Fibroblast of lung (primary cell): ENCODE results near the gene PRKAG2. TPM values are rescaled to one million over a fixed set of nuclear protein-coding genes. Genes with fewer than 3 reads are reported as not detected.

Experiments used
- DNase-seq, 2 donors: peaks; one replicate each; pipeline versions ENCODE4 v3.0.0 to v3.0.0-alpha.2; 2010; ENCODE audit warnings: low read depth in 2 of 2
- H2AFZ ChIP-seq: 2 replicates; pipeline ENCODE4 v1.5.1; 2012; ENCODE audit warnings: low read length, control low read depth, inconsistent platforms
- H3K27ac ChIP-seq: 2 replicates; pipeline ENCODE4 v1.5.1; 2011; ENCODE audit warnings: low read length, control low read depth; ENCODE audit not compliant: insufficient read depth
- H3K27me3 ChIP-seq: 2 replicates; pipeline ENCODE4 v1.5.1; 2011; ENCODE audit warnings: mild to moderate bottlenecking, low read length; ENCODE audit not compliant: control insufficient read depth, insufficient read depth
- H3K36me3 ChIP-seq: 2 replicates; pipeline ENCODE4 v1.5.1; 2011; ENCODE audit warnings: low read length; ENCODE audit not compliant: control insufficient read depth, insufficient read depth
- H3K4me1 ChIP-seq: 2 replicates; pipeline ENCODE4 v1.5.1; 2011; ENCODE audit warnings: low read length; ENCODE audit not compliant: control insufficient read depth, insufficient read depth; ENCODE audit errors: extremely low read depth
- H3K4me2 ChIP-seq: 2 replicates; pipeline ENCODE4 v1.5.1; 2011; ENCODE audit warnings: low read length, control low read depth; ENCODE audit not compliant: insufficient read depth; ENCODE audit errors: extremely low read depth
- H3K4me3 ChIP-seq, 4 experiments: fragments of 200-600 bp in 1 of 4; sonication (generic) in 1 of 4; replicated peaks in 1 of 4; 2 replicates each; pipeline ENCODE4 v1.5.1; 2011 to 2016; ENCODE audit warnings: low read length in 4 of 4, low read depth in 3 of 4, mild to moderate bottlenecking in 3 of 4, control low read depth in 2 of 4, inconsistent platforms in 1 of 4, mixed read lengths in 1 of 4; ENCODE audit not compliant: insufficient read depth in 1 of 4; ENCODE audit errors: control extremely low read depth in 1 of 4
- H3K79me2 ChIP-seq: 2 replicates; pipeline ENCODE4 v1.5.1; 2012; ENCODE audit warnings: mild to moderate bottlenecking, low read length, inconsistent platforms; ENCODE audit not compliant: control insufficient read depth, insufficient read depth
- H3K9ac ChIP-seq: 2 replicates; pipeline ENCODE4 v1.5.1; 2011; ENCODE audit warnings: mild to moderate bottlenecking, low read length, control low read depth; ENCODE audit not compliant: insufficient read depth
- H3K9me3 ChIP-seq: 2 replicates; pipeline ENCODE4 v1.5.1; 2012; ENCODE audit warnings: low read depth, low read length; ENCODE audit not compliant: control insufficient read depth, insufficient read depth
- H4K20me1 ChIP-seq: 2 replicates; pipeline ENCODE4 v1.5.1; 2011; ENCODE audit warnings: low read length; ENCODE audit not compliant: control insufficient read depth, insufficient read depth; ENCODE audit errors: extremely low read depth
- CTCF ChIP-seq, 2 donors: IDR thresholded peaks in 1 of 2; conservative IDR thresholded peaks in 1 of 2; 1 replicate in 1 of 2; 2 replicates in 1 of 2; pipeline ENCODE4 v1.5.1; 2011 to 2012; ENCODE audit warnings: low read length in 2 of 2, control low read depth in 1 of 2, inconsistent platforms in 1 of 2, low read depth in 1 of 2, mild to moderate bottlenecking in 1 of 2
- EZH2 ChIP-seq: IDR thresholded peaks from 2 replicates; pipeline ENCODE4 v1.5.1; 2012; ENCODE audit warnings: low read length, control low read depth, mild to moderate bottlenecking; ENCODE audit errors: missing control alignments
- polyA plus RNA-seq, 2 donors: library from polyadenylated mRNA; depleted of rRNA in 1 of 2; stranded (reverse) in 1 of 2; unstranded in 1 of 2; fragments of >200 nt; gene quantifications; 2 replicates each; pipeline ENCODE4 v1.2.1, GENCODE V29; 2011 to 2012; ENCODE audit warnings: missing spikeins in 1 of 2
- total RNA-seq: library from RNA; depleted of rRNA; stranded (reverse); fragments of >200 nt; gene quantifications from 2 replicates; pipeline ENCODE4 v1.2.1, GENCODE V29; 2014

The PRKAG2 gene
- total and polyA plus RNA-seq, 2 donors (not counting 1 experiment from before 2014, with no cell fraction given) = 11.9 to 56.7 TPM

DNA sequence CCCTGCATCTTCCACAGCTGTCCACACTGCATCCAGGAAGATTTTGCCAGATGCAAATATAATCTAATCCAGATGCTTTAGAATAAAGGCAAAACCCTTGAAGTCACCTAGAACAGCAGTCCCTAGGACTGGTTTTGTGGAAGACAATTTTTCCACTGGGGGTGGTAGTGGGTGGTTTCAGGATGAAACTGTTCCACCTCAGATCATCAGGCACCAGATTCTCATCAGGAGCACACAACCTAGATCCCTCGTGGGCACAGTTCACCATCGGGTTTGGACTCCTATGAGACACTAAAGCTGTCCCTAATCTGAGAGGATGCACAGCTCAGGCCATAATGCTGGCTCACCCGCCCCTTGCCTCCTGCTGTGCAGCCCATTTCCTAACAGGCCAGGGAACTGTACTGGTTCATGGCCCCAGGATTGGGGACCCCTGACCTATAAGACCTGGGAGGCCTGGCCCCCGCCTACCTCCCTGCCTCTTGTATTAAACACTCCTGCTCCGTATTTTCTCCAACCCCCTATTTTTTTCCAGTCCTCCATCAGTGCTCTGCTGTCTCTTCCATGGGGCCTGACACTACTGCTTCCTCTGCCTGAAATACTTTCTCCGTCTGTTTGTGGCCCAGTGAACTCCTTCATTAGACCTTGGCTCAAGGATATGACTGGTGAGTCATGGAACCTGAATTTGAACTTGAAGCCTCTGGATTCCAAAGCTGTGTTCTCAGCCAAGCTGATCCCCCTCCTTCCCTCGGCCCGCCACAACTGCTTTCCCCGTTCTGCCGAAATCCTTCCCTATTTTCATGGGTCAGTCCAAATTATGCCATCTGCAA is 277.3 kb downstream of the PRKAG2 start:
- H3K9me3 ChIP-seq = no peaks in the 10 kb centered on the region
- no peaks in the 10 kb centered on the region for H4K20me1 ChIP-seq
- H3K4me1 ChIP-seq = peaks cover 14% of the 10 kb centered on the region
- no peak overlapping the region for H2AFZ ChIP-seq
- H3K27ac ChIP-seq = peak overlapping the region; percentile 94
- H3K4me2 ChIP-seq = peak overlapping the region; percentile 98
- peak overlapping the region in 2 of 4 experiments; percentile 15 to 17 for H3K4me3 ChIP-seq
- TF ChIP-seq CTCF (conservative IDR thresholded peaks at IDR 0.05 in 1 of 2, IDR thresholded peaks at IDR 0.05 in 1 of 2; ENCODE audit: low read depth in 1 of 2, low read length in 2 of 2) (no peak), EZH2 (no peak)
- H3K9ac ChIP-seq = peak overlapping the region; percentile 28
- no peaks in the 10 kb centered on the region for H3K36me3 ChIP-seq
- peak; percentile 92 to 98 for DNase-seq
- H3K79me2 ChIP-seq = peaks cover 6% of the 10 kb centered on the region
- H3K27me3 ChIP-seq = no peaks in the 10 kb centered on the region

DNA sequence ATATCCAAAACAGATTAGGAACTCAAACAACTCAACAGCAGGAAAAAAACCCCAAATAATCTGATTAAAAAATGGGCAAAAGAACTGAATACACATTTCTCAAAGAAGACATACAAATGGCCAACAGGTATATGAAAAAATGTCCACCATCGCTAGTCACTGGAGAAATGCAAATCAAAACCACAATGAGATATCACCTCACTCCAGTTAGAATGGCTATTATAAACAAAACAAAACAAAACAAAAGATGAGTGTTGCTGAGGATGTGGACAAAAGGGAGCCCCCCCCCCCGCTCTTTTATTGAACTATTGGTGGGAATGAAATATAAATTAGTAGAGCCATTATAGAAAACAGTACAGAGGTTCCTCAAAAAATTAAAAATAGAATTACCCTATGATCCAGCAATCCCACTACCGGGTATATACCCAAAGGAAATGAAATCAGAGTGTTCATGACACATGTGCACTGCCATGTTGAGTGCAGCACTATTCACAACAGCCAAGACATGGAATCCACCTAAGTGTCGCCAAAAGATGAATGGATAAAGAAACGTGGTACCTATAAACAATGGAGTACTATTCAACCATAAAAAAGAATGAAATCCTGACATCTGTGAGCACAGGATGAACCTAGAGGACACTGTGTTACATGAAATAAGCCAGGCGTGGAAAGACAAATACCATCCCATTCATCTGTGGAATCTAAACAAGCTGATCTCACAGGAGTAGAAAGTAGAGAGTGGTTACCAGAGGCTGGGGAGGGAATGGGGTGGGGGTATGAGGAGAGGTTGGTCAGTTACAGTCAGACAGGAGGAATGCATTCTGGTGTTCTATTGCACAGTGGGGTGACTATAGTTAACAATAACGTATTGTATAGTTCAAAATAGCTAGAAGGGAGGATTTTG is 279.1 kb downstream of the PRKAG2 start:
- Histone ChIP-seq H2AFZ (no peak overlapping the region), H3K4me3 (no peak overlapping the region), H3K4me2 (no peak overlapping the region), H4K20me1 (no peaks in the 10 kb centered on the region), H3K27me3 (no peaks in the 10 kb centered on the region), H3K4me1 (peaks cover 17% of the 10 kb centered on the region), H3K9me3 (no peaks in the 10 kb centered on the region), H3K79me2 (peaks cover 6% of the 10 kb centered on the region), H3K36me3 (no peaks in the 10 kb centered on the region), H3K9ac (no peak overlapping the region), H3K27ac (no peak overlapping the region)
- DNase-seq = peak; percentile 73 to 97
- no peak for TF ChIP-seq EZH2
- no peak for TF ChIP-seq CTCF (conservative IDR thresholded peaks at IDR 0.05 in 1 of 2, IDR thresholded peaks at IDR 0.05 in 1 of 2; ENCODE audit: low read depth in 1 of 2, low read length in 2 of 2)

DNA sequence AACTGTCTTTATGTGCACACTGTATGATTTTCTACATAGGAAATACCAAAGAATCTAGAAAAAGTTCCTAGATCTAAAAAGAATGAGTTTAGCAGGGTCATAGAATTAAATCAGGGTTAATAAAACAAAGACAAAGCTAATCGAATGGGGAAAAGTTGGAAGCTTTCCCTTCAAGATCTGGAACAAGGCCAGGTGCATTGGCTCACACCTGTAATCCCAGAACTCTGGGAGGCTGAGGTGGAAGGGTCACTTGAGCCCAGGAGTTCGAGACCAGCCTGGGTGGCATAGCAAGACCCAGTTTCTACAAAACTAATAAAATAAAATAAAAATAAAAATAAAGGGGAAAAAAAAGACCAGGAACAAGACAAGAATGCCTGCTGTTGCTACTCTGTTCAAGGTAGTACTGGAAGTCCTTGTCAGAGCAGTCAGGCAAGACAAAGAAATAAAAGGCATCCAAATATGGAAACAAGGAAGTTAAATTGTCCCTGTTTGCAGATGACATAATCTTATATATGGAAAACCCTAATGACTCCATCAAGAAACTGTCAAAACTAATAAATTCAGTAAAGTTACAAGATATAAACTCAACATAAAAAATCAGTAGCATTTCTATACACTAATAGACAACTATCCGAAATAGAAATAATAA is 281.1 kb downstream of the PRKAG2 start:
- Histone ChIP-seq H3K79me2 (peaks cover 2% of the 10 kb centered on the region), H3K4me2 (no peak overlapping the region), H2AFZ (no peak overlapping the region), H3K36me3 (peaks cover 1% of the 10 kb centered on the region), H3K9ac (no peak overlapping the region), H3K4me3 (no peak overlapping the region), H3K9me3 (no peaks in the 10 kb centered on the region), H3K27me3 (no peaks in the 10 kb centered on the region), H4K20me1 (no peaks in the 10 kb centered on the region), H3K27ac (no peak overlapping the region), H3K4me1 (peaks cover 22% of the 10 kb centered on the region)
- DNase-seq = no peak
- TF ChIP-seq EZH2 (no peak), CTCF (conservative IDR thresholded peaks at IDR 0.05 in 1 of 2, IDR thresholded peaks at IDR 0.05 in 1 of 2; ENCODE audit: low read depth in 1 of 2, low read length in 2 of 2) (no peak)
